Fibroblast of the aortic adventitia (primary cell): Measurements from ENCODE around the gene RUNX1. TPM values are rescaled to one million over a fixed set of nuclear protein-coding genes. Genes with fewer than 3 reads are reported as not detected.
"Not testable (repeated sequence)": the region's sequence is repeated elsewhere in the genome, so short reads cannot be mapped to it uniquely, and the experiment has no call there.

ENCODE experiments used
- DNase-seq: peaks from one replicate; pipeline ENCODE4 v3.0.0-alpha.2; 2010; ENCODE audit warnings: low read depth
- H3K4me3 ChIP-seq: 2 replicates; pipeline ENCODE4 v1.5.1; 2011; ENCODE audit warnings: low read depth, mild to moderate bottlenecking, control low read depth, low read length, moderate library complexity
- total RNA-seq: library from RNA; depleted of rRNA; stranded (reverse); fragments of >200 nt; gene quantifications from 2 replicates; pipeline ENCODE4 v1.2.3, GENCODE V29; 2012; ENCODE audit warnings: low replicate concordance
- TF ChIP-seq, protein P1 (sequence below): IDR thresholded peaks from 2 replicates; pipeline ENCODE4 v1.5.1; 2011; ENCODE audit warnings: mild to moderate bottlenecking, low read length, control low read depth, inconsistent platforms; ENCODE audit not compliant: insufficient read depth

The RUNX1 gene
- total RNA-seq, 1 donor = 28.0 TPM

DNA sequence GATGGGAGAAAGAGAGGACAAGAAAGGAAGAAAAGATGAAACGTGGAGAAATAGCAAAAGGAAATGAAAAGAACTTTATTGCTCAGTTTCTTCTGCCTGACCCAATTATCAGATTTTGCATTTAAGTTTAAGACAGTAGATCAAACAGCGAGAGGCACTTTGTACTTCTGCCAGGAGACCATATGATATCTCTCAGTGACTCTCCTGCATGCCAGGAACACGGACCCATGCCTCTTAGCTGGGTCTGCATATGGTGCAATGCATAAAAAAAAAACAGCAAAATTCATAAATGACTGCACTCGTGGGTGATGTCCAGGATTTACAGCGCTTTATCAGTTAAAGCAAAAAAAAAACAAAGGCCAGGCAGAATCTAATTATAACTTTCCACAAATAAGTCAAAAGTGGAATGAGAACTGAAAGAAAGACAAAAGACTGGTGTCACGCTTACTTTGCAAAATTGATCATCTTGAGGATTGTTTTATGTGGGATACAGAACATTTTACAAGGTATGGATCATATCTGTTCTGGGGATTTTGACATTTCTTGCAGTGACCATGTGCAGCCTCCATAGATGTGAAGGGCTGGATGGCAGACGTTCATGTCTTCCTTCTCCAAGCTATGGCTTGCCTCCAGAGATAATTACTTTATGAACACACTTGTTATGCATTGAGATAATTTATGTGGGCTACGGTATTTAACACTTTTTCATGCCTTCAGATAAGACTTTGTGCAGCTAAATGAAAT lies 79.5 kb downstream of the RUNX1 start:
- peak; percentile 59 for DNase-seq
- TF ChIP-seq, protein P1, sequence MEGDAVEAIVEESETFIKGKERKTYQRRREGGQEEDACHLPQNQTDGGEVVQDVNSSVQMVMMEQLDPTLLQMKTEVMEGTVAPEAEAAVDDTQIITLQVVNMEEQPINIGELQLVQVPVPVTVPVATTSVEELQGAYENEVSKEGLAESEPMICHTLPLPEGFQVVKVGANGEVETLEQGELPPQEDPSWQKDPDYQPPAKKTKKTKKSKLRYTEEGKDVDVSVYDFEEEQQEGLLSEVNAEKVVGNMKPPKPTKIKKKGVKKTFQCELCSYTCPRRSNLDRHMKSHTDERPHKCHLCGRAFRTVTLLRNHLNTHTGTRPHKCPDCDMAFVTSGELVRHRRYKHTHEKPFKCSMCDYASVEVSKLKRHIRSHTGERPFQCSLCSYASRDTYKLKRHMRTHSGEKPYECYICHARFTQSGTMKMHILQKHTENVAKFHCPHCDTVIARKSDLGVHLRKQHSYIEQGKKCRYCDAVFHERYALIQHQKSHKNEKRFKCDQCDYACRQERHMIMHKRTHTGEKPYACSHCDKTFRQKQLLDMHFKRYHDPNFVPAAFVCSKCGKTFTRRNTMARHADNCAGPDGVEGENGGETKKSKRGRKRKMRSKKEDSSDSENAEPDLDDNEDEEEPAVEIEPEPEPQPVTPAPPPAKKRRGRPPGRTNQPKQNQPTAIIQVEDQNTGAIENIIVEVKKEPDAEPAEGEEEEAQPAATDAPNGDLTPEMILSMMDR = no peak
- H3K4me3 ChIP-seq = no peak overlapping the region

DNA sequence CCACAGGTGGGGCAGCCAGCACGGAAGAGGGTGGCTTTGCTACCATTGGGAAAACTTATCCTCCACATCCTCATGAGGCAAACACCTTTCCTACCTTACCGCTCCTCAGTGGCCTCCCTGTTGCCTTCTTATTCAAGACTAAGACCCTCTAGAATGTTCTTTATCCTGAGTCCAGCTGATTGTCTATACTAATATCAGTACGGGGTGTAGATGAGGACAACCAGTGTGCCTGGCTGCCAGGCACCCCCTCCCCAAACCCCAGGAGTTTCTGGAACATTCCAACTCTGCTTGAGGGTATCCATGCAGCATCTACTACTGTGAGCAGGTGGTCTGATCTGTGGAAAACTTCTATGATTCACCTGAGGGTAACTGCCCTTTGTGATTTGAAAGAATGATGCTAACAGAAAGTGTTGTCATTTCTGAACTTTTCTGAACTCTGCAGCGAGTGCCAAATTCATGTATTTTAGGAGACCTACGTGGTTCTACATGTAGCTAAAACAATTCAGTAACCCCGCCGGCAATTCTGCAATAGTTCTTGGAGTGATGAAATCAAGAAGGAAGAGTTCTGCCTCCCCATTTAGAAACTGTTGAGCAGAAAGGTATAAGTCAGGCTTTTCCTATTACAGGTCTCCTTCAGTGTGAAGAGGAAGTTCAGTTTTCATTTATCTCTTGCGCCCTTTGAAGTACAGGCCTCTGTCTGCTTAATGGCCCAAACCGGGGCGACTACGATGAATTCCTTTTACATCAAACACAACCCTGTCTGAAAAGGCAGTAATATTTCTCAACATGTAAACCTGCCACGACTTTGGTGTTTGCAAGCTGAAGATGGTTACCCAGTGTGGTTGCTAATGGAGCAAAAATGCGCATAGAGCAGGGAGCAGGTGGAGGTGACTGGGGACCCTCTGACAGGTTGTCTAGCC lies 80.4 kb downstream of the RUNX1 start:
- no peak for DNase-seq
- TF ChIP-seq, protein P1 = no peak
- H3K4me3 ChIP-seq = no peak overlapping the region

DNA sequence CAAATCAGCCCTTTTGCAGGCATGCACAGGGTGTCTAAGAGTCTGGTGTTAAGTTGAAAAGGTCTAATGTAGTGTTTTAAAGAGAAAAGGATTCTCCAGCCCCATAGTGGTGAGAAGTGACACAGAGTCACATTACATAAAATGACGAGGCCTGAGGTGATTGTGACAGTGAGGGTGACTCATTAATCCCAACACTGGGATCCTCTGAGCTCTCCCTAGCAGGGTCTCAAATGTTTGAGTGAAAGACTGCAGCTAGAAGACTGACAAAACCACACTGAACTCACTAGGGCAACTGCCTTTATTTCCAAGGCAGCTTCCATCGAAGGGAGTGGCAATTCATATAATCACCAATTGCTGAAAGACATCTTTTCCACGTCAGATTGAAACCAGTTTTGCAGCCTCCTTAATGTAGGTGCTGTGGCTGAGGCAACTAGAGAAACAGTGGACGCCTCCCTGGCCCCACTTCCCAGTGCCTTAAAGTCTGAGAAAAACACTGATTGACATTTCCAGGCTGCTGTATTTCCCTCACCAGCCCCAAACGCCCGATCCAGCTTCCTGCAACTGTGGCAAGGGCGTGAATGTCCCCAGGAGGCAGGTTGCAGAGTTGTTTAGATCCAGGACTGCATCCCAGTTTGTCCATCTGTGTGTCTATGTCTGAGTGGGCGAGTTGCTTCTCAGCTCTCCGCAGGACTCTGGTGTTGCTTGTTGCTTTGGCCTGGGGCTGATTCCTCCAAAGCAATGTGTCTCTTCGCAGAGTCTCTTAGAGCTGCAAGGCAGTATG lies 81.4 kb downstream of the RUNX1 start:
- no peak overlapping the region for H3K4me3 ChIP-seq
- TF ChIP-seq, protein P1 = no peak
- no peak for DNase-seq

DNA sequence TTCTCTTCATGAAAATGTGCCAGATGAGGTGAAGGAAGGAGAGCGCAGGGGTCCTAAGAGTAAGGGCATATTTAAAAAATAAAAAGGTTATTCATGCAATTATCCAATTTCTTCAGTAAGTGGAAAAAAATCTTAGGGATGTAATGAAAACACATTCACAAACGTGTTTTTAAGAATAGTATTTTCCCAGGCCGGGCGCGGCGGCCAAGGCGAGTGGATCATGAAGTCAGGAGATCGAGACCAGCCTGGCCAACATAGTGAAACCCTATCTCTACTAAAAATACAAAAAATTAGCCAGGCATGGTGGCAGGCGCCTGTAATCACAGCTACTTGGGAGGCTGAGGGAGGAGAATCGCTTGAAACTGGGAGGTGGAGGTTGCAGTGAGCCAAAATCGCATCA lies 82.2 kb downstream of the RUNX1 start:
- not testable (repeated sequence) for H3K4me3 ChIP-seq, DNase-seq

DNA sequence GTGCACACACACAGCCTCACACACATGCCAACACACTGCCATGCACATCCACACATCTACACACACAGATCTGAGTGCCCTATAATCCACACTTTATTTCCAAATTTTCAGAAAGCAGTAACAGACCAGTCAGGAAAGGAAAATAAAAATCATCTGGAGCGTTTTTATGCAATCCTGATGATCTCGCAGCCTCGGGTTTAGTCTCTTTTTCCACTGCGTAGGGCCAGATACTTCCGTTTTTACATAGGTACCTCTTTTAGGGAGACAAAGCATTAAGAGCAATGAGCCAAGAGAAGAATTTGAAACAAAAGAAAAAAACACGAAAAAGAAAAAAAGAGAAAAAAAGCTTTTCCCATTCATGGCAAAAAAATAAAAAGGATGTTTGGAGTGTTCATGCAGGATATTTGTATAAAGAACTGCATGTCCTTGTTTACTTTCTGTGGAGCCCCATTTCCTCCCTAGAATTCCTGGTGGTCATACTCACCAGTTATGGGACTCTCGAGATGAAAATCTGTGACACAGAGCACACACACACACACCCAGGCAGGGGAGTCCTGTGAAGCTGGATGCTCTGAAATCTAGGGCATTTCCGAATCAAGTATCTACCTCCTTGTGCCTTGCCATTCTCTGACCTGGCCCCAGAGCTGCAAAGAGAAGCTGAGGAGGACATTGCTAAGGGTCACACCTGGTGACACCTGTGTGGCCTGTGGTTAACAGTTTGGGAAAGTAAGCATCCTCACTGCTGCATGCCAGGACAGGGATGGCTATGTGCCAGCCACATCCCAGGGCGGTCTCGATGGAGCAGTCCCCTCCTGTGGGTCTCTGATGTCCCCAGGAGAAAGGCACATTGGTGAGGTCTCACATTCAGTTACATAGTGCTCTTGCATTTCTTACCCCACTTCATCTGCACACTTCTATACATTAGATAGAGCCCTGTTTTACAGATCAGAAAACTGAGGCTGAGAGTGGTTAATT lies 83.6 kb downstream of the RUNX1 start:
- H3K4me3 ChIP-seq = no peak overlapping the region
- TF ChIP-seq, protein P1 = no peak
- peak; percentile 14 for DNase-seq

DNA sequence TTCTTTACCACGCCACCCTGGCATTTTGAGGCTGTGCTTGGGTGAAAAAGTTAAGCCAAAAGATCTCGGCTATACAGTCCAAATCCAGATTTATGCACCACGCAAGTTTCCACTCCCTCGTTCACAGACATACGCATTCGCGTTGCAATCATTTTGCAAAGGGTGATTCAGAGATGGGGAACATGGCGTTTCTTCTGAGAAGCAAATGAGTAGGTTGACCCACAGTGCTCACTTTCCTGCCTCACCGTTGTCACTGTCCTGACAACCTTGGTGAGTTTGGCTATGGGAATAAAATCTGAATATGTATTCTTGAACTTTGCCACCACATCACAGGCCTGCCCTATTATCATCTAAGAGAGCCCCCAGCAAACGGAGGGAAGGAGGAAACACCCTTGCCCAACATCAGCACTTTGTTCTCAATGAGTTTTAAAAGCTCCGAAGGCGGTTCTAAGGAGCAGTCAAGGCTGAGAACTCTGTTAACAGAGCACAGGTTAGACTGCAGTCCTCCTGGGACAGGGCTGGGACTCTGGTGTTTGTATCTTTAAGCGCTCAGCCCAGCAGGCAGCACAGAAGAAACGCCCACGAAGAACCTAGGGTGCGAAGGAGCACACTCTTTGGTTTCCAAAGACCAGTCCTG lies 86.4 kb downstream of the RUNX1 start:
- DNase-seq = no peak
- no peak overlapping the region for H3K4me3 ChIP-seq
- TF ChIP-seq, protein P1 = no peak
